HFFc6 (cell line): ENCODE results near the gene FOXE1. TPM values are rescaled to one million over a fixed set of nuclear protein-coding genes. Genes with fewer than 3 reads are reported as not detected.

Experiments used
- DNase-seq: peaks from one replicate; pipeline ENCODE4 v3.0.0-alpha.2; 2018
- H3K27ac Mint-ChIP-seq: 2 replicates; pipeline ENCODE4 v1.8.0; 2020; ENCODE audit warnings: mild to moderate bottlenecking, mixed read lengths
- H3K27me3 Mint-ChIP-seq: 2 replicates; pipeline ENCODE4 v1.8.0; 2021; ENCODE audit warnings: mild to moderate bottlenecking, moderate library complexity, mixed read lengths; ENCODE audit not compliant: insufficient read depth
- H3K36me3 Mint-ChIP-seq: 2 replicates; pipeline ENCODE4 v1.8.0; 2021; ENCODE audit warnings: low read depth, mixed read lengths
- H3K4me1 Mint-ChIP-seq: 2 replicates; pipeline ENCODE4 v1.8.0; 2020; ENCODE audit warnings: low read depth, mixed read lengths
- H3K4me3 Mint-ChIP-seq: 2 replicates; pipeline ENCODE4 v1.8.0; 2020; ENCODE audit warnings: mild to moderate bottlenecking, moderate library complexity, mixed read lengths
- H3K9me3 Mint-ChIP-seq: 2 replicates; pipeline ENCODE4 v1.8.0; 2020; ENCODE audit warnings: mild to moderate bottlenecking, mixed read lengths
- total RNA-seq, 6 experiments: library from RNA; stranded (reverse); fragmentation: NEBNext Ultra II Directional; extraction: Animal tissue kit (Norgen Biotek cat#: 25700); gene quantifications; 2 replicates in 1 of 6; 3 replicates in 5 of 6; pipeline ENCODE4 v1.2.3, GENCODE V29; 2021
- TF ChIP-seq, protein P1 (sequence below): fragments of 200-600 bp; sonication (generic); IDR thresholded peaks from 2 replicates; pipeline ENCODE4 v1.5.0; 2021; ENCODE audit warnings: antibody characterized with exemption, mild to moderate bottlenecking

Gene FOXE1
- total RNA-seq, 6 experiments from 2014 or later = 51.0 to 173 (median 158) TPM

DNA sequence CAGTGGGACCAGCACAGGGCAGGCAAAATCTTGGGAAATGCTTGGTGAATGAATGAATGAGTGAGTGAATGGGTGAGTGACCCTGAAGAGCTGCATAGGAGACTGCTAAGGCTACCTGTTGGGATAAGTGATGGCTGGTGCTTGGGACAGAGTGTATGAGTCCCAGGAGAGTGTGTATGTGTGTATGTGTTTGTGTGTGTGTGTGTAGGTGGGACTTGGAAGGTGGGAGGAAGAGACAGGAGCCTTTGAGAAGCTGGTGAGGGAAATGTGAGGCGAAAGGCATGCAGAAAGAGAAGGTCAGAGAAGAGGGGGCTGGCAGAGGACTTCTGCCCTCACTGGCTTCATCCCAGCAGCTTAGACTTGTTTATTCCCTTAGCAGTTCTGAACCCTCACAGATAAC lies 33.3 kb upstream of the FOXE1 start:
- no peak for DNase-seq
- peaks cover 25% of the 10 kb centered on the region for H3K4me1 Mint-ChIP-seq
- H3K27ac Mint-ChIP-seq = no peak overlapping the region
- peaks cover 27% of the 10 kb centered on the region for H3K36me3 Mint-ChIP-seq
- peaks cover 7% of the 10 kb centered on the region for H3K9me3 Mint-ChIP-seq
- H3K4me3 Mint-ChIP-seq = no peak overlapping the region
- TF ChIP-seq, protein P1, sequence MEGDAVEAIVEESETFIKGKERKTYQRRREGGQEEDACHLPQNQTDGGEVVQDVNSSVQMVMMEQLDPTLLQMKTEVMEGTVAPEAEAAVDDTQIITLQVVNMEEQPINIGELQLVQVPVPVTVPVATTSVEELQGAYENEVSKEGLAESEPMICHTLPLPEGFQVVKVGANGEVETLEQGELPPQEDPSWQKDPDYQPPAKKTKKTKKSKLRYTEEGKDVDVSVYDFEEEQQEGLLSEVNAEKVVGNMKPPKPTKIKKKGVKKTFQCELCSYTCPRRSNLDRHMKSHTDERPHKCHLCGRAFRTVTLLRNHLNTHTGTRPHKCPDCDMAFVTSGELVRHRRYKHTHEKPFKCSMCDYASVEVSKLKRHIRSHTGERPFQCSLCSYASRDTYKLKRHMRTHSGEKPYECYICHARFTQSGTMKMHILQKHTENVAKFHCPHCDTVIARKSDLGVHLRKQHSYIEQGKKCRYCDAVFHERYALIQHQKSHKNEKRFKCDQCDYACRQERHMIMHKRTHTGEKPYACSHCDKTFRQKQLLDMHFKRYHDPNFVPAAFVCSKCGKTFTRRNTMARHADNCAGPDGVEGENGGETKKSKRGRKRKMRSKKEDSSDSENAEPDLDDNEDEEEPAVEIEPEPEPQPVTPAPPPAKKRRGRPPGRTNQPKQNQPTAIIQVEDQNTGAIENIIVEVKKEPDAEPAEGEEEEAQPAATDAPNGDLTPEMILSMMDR = no peak
- peaks cover 5% of the 10 kb centered on the region for H3K27me3 Mint-ChIP-seq

DNA sequence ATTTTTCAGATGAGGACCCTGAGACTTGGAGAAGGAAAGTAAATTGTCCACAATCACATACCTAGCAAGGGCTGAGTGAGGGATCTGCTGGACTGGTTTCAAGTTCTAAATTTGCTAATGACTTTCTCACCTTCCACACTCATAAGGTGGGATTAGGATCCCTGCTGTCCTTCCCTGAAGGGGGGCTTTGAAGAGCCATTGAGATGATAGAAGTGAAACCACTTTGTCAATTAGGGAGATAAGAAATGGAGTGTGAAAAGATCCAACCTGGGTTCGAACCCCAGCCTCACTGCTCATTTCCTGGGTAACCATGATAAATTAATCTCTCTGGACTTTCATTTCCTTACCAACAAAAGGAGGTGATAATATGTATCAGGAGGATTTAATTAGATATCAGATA lies 32.7 kb upstream of the FOXE1 start:
- TF ChIP-seq, protein P1 = no peak
- Mint-ChIP-seq H3K27me3 (peaks cover 5% of the 10 kb centered on the region), H3K36me3 (peaks cover 32% of the 10 kb centered on the region), H3K4me1 (peaks cover 25% of the 10 kb centered on the region), H3K27ac (no peak overlapping the region), H3K4me3 (no peak overlapping the region), H3K9me3 (peaks cover 7% of the 10 kb centered on the region)
- DNase-seq = no peak

DNA sequence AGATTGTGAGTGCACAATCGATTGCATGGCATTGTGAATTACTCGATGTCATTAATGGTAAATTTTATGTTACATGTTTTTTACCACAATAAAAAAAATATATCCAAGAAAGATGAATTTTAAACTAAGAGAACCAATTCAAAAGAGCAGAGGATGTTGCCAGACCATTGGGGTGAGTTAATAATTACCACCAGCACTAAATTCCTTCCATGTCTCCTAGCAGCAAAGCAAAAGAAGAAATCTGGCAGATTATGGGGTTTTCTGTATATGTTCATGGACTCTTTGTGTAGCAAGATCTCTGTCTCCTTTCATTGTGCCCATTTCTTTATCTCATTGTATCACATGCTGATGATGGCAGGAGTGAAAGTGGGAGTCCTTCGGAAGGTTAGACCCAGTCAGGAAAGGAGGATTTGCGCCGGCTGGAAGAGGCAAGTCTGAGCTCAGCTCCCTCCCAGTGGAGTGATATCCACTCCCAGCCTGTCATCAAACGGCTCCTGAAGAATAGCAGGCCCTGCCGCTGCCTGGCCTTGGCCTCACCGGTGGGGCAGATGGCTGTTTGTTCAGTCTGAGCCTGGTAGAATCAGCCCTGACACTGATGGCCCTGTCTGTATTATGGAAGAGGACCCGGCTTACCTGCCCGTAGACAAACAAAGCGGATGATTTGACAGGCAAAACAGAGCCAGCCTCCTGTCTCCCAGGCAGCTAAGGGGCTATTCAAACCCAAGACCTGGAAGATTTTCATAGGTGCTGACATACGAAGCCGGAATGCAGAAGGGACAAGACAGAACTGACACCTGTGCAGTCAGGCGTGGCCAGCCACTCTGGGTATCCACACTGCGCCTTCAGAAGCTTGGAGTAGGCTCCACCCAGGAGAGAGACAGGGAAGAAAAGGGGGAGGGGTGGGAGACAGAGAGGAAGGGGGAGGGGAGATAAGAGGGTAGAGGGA lies 21.9 kb upstream of the FOXE1 start:
- Mint-ChIP-seq H3K4me1 (peaks cover 25% of the 10 kb centered on the region), H3K9me3 (no peaks in the 10 kb centered on the region), H3K36me3 (peaks cover 1% of the 10 kb centered on the region; the same call in 1 of the 2 replicates), H3K4me3 (peak overlapping the region; percentile 24; the same call in 1 of the 2 replicates), H3K27ac (0 out of 2 replicates have a peak overlapping the region, but pooled peaks have one; percentile 14), H3K27me3 (no peaks in the 10 kb centered on the region; the same call in 1 of the 2 replicates)
- TF ChIP-seq, protein P1 = no peak
- no peak for DNase-seq

DNA sequence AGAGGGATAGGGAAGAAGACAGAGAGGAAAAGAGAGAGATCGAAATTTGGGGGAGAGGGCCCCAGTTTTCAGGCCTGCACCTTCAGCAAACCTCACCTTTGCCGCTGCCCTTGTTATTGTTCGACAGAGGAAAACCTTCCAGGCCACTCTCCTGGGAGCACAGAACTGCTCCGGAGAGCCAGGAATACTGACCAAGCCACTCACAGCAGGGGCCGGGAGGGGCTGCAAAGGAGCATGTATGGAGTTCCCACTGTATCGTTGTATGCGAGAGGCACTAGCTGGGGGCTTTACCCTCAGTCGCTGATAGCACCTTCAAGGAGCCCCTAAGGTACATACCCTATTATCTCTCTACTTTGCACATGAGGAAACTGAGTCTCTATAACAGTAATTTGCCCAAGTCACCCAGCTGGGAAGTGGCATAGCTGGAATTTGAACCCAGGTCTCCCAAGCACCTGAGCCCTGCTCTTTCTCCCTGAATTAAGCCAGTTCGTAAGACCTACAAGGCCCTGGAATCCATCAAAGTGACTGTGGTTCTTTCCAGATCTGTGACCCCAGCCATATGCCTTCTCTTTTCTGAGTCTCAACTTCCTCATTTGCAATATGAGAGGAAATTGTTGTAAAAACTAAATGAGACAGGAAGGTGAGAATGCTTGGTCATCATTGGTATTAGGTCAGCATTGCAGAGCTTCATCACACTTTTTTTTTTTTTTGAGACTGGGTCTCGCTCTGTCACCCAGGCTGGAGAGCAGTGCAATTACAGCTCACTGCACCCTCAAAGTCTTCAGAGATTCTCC lies 21.0 kb upstream of the FOXE1 start:
- Mint-ChIP-seq H3K27me3 (no peaks in the 10 kb centered on the region; the same call in 1 of the 2 replicates), H3K4me3 (no peak overlapping the region), H3K27ac (no peak overlapping the region), H3K36me3 (peaks cover 10% of the 10 kb centered on the region), H3K9me3 (no peaks in the 10 kb centered on the region), H3K4me1 (peaks cover 27% of the 10 kb centered on the region)
- no peak for DNase-seq
- TF ChIP-seq, protein P1 = no peak

DNA sequence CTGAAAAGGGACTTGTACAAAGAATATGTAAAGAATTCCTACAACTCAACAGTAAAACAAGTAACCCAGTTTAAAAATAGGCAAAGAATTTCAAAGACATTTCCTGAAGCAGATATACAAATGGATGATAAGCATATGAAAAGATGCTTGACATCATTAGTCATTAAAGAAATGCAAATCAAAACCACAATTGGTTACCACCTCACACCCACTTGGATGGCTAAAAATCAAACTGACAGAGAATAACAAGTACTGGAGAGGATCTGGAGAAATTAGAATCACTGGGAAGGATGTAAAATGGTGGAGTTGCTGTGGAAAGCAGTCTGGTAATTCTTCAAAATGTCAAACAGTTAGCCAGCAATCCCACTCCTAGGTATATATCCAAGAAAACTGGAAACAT lies 12.5 kb upstream of the FOXE1 start:
- Mint-ChIP-seq H3K4me3 (peak overlapping the region; percentile 15), H3K27ac (peak overlapping the region; percentile 66), H3K9me3 (peaks cover 19% of the 10 kb centered on the region), H3K4me1 (peaks cover 55% of the 10 kb centered on the region), H3K27me3 (no peaks in the 10 kb centered on the region; the same call in 1 of the 2 replicates), H3K36me3 (peaks cover 43% of the 10 kb centered on the region)
- TF ChIP-seq, protein P1 = no peak
- DNase-seq = peak; percentile 70
